Psoas muscle (tissue), 8 donors: ENCODE measurements around the gene MRRF. TPM values are rescaled to one million over a fixed set of nuclear protein-coding genes. Genes with fewer than 3 reads are reported as not detected.

ENCODE experiments used
- ATAC-seq, 4 donors: fragments of 200-7000 bp; cut with Tn5 transposase; one replicate each; pipeline ENCODE4 v1.9.1; 2020; ENCODE audit warnings: moderate library complexity in 3 of 4, mild to moderate bottlenecking in 2 of 4
- DNase-seq, 2 donors: peaks; one replicate each; pipeline ENCODE4 v3.0.0-alpha.2; 2020
- H3K27ac ChIP-seq: fragments of 200-600 bp; one replicate; pipeline ENCODE4 v1.8.0; 2022
- H3K27me3 ChIP-seq, 3 donors: fragments of 200-600 bp in 1 of 3; one replicate each; pipeline versions ENCODE4 v1.6.1 to v1.8.0; 2013 to 2022; ENCODE audit warnings: low read length in 2 of 3, mild to moderate bottlenecking in 2 of 3, moderate library complexity in 1 of 3; ENCODE audit not compliant: insufficient read depth in 3 of 3
- H3K36me3 ChIP-seq, 2 donors: fragments of 200-600 bp in 1 of 2; one replicate each; pipeline versions ENCODE4 v1.6.1 to v1.8.0; 2013 to 2022; ENCODE audit warnings: low read depth in 1 of 2, mild to moderate bottlenecking in 1 of 2, moderate library complexity in 1 of 2; ENCODE audit not compliant: insufficient read depth in 1 of 2
- H3K4me1 ChIP-seq: fragments of 200-600 bp; one replicate; pipeline ENCODE4 v1.8.0; 2022
- H3K4me3 ChIP-seq: fragments of 200-600 bp; one replicate; pipeline ENCODE4 v1.8.0; 2022; ENCODE audit warnings: mild to moderate bottlenecking
- H3K9me3 ChIP-seq: fragments of 200-600 bp; one replicate; pipeline ENCODE4 v1.8.0; 2022
- WGBS, 3 donors: extraction: QIAGEN DNeasy Blood & Tissue Kit; methylation state at CpG; one replicate each; pipeline versions ENCODE4 v1.1.6 to v1.1.7; 2013; 5-methylcytosine and 5-hydroxymethylcytosine counted together
- intact Hi-C, 2 donors: fragments of 100-400 bp; cut with DNase I; formaldehyde crosslinking; loops; one replicate each; pipeline versions ENCODE4 v1.11.0 to v1.14.2; 2022
- polyA plus RNA-seq, 3 donors: library from polyadenylated mRNA; stranded (reverse); fragments of 200-250 nt; gene quantifications; one replicate each; pipeline ENCODE4 v1.2.3, GENCODE V29; 2013
- total RNA-seq, 4 donors: library from RNA; stranded (reverse); fragmentation: NEBNext Ultra II Directional in 2 of 4; extraction: Animal tissue kit (Norgen Biotek cat#: 25700) in 2 of 4; gene quantifications; one replicate each; pipeline versions ENCODE4 v1.2.1 to v1.2.4, GENCODE V29; 2021 to 2023
- TF ChIP-seq, protein P1 (sequence below): fragments of 200-600 bp; IDR thresholded peaks from one replicate; pipeline ENCODE4 v1.8.0; 2022; ENCODE audit warnings: antibody characterized with exemption
- donor health status: healthy with polysubstance abuse.
- donor health status: DM: no; HTN: no; CAD: no; lungs with moderate emphysema.
- donor health status: Bipolar disorder and iron deficiency.
- donor health status: healthy.
- donor health status: DM: yes; HTN: yes; CAD: no.
- donor health status: DM: no; HTN: no; CAD: no.
- donor health status: DM: no; HTN: no; CAD: no.
- donor health status: DM: yes; HTN: yes; CAD: no.

Gene MRRF
- total and polyA plus RNA-seq, 7 donors, result 23.5 to 61.4 (median 42.8) TPM

DNA sequence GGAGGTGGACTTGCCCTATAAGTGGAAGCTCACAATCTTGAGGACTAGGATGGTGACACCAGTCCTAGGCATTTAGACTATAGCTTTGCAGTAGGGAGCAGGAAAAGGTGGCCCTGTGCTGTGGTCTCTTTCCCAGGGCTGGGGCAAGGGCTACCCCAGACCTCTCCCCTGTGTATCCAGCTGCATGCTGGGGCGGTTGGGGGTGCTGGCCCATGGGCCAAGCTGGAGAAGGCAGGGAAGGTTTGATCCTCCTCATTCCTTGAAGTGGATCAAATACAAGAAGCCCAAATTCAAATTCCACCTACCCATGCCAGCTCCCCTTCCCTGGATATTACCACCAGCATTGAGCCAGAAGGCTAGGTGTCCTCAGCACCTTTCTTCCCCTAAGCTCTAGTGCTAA lies 104.0 kb downstream of the MRRF start:
- no peak for ATAC-seq
- intact Hi-C loops, result no loop called here
- H3K36me3 ChIP-seq, result no peaks in the 10 kb centered on the region
- WGBS, 3 donors, result 91 to 100% (median 97%) methylated on average over 1 of the region's 1 CpG
- H3K27ac ChIP-seq, result no peak overlapping the region
- TF ChIP-seq, protein P1, sequence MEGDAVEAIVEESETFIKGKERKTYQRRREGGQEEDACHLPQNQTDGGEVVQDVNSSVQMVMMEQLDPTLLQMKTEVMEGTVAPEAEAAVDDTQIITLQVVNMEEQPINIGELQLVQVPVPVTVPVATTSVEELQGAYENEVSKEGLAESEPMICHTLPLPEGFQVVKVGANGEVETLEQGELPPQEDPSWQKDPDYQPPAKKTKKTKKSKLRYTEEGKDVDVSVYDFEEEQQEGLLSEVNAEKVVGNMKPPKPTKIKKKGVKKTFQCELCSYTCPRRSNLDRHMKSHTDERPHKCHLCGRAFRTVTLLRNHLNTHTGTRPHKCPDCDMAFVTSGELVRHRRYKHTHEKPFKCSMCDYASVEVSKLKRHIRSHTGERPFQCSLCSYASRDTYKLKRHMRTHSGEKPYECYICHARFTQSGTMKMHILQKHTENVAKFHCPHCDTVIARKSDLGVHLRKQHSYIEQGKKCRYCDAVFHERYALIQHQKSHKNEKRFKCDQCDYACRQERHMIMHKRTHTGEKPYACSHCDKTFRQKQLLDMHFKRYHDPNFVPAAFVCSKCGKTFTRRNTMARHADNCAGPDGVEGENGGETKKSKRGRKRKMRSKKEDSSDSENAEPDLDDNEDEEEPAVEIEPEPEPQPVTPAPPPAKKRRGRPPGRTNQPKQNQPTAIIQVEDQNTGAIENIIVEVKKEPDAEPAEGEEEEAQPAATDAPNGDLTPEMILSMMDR, result no peak
- no peaks in the 10 kb centered on the region for H3K4me1 ChIP-seq
- no peak for DNase-seq
- H3K27me3 ChIP-seq, result peaks cover 0 to 5% (median 0%) of the 10 kb centered on the region in 3 donors
- no peaks in the 10 kb centered on the region for H3K9me3 ChIP-seq
- H3K4me3 ChIP-seq, result no peak overlapping the region

DNA sequence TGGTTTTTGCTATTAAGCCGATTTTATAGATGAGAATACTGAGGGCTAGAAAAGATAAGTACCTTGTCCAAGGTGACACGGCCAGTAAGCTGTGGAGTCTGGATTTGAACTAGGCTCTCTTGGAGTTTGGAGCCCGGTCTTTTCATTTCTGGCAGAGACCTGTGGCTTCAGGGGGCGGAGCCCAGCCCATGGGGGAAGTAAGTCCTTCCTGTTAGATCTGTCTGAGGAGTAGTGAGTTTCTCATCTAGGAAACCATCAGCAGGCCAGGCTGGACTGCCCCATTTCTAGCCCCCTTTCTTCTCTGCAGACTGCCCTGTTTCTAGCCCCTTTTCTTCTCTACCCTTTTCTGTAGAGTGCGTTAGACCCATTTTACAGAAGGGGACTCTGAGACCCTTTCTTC lies 105.6 kb downstream of the MRRF start:
- intact Hi-C loops, result no loop called here
- peak overlapping the region; percentile 56 for H3K4me3 ChIP-seq
- DNase-seq, result no peak
- WGBS, 3 donors, result 75 to 82% (median 80%) methylated on average over 5 of the region's 5 CpGs
- TF ChIP-seq, protein P1, result no peak
- H3K36me3 ChIP-seq, result no peaks in the 10 kb centered on the region
- no peak for ATAC-seq
- H3K9me3 ChIP-seq, result no peaks in the 10 kb centered on the region
- no peak overlapping the region for H3K27ac ChIP-seq
- peaks cover 4% of the 10 kb centered on the region for H3K4me1 ChIP-seq
- peaks cover 0 to 5% (median 0%) of the 10 kb centered on the region in 3 donors for H3K27me3 ChIP-seq

DNA sequence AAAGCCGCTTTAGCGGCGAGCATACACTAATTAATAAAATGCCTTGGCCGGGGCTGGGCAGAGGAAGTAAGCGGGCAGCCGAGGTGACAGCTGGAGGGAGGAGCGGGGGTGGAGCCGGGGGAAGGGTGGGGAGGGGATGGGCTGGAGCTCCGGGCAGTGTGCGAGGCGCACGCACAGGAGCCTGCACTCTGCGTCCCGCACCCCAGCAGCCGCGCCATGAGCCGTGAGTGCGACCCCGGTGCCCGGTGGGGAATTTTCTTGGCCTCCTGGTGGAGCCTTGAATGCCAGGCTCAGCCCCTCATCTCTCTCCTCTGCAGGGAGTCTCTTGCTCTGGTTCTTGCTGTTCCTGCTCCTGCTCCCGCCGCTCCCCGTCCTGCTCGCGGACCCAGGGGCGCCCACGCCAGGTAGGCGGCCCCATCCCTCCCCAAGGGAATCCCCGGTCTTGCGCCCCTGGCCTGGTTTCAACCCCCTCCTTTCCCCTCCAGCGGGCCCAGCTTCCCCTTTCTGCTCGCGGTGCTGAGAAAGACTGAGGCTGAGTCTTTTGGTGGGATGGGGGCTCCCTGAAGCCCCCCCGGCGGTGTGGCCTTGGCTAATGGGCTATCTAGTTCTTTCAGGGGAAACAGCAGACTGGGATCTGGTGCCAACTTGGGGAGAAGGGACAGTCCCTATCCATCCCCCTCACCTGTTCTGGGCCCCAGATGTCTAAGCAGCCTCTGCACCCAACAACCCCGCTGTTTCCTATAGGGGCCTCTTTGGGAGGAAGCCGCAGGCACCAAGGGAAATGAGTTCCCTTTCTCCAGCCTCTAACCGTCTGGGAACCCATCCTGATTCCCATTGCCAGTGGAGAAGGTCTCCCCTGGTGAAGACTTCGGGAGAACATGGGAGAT lies 106.4 kb downstream of the MRRF start, which contains the start of gene PTGS1:
Gene PTGS1 (plus strand): TSS at position 156 of the 887 bp plus-strand sequence. CDS start 61 bp downstream, at position 217.
- Histone ChIP-seq H3K27me3 (peaks cover 0 to 5% (median 0%) of the 10 kb centered on the region in 3 donors), H3K9me3 (no peaks in the 10 kb centered on the region), H3K36me3 (no peaks in the 10 kb centered on the region), H3K4me1 (peaks cover 5% of the 10 kb centered on the region), H3K4me3 (peak within 1 kb of the TSS; percentile 56), H3K27ac (no peak within 1 kb of the TSS)
- DNase-seq (peak; percentile 50 to 70), ATAC-seq (peak in 3 of 4 donors; percentile 46 to 66 (median 54))
- intact Hi-C loops, result no loop called here
- TF ChIP-seq, protein P1, result no peak
- 11 to 15% (median 14%) methylated on average over 35 to 39 of the region's 39 CpGs for WGBS, 3 donors

DNA sequence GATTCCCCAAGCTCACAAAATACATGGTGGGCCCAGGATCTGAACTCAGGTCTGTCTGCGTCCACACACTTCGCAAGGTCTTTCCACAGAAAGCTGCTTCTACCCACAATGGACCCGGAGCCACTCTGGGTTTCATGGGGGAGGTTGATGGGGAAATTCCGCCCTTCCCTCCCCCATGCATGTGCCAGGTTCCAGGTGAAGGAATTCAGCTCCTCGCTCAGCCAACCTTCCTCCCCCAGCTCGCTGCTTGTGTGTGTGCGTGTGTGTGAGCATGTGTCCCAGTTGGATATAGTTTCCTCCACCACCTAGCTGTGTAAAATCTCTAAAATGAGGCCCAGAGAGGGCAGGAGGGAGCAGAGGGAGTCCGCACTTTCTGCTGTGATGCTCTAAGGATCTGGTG lies 107.2 kb downstream of the MRRF start:
- Histone ChIP-seq H3K27ac (no peak overlapping the region), H3K27me3 (peaks cover 0 to 5% (median 0%) of the 10 kb centered on the region in 3 donors), H3K4me3 (no peak overlapping the region), H3K4me1 (peaks cover 5% of the 10 kb centered on the region), H3K9me3 (no peaks in the 10 kb centered on the region), H3K36me3 (no peaks in the 10 kb centered on the region)
- WGBS, 3 donors, result 82 to 99% (median 93%) methylated on average over 8 of the region's 8 CpGs
- TF ChIP-seq, protein P1, result no peak
- no peak for DNase-seq
- ATAC-seq, result no peak
- intact Hi-C loops, result no loop called here
